Esophagus (tissue), 2 donors: ENCODE measurements around the gene CCDC28B. TPM values are rescaled to one million over a fixed set of nuclear protein-coding genes. Genes with fewer than 3 reads are reported as not detected.
A peak's percentile ranks its signal among the peaks of the same experiment; 100 is the strongest.

Source experiments
- H3K27ac ChIP-seq, 2 donors: one replicate each; pipeline ENCODE4 v1.5.1; 2013; ENCODE audit warnings: low read depth in 2 of 2, mild to moderate bottlenecking in 2 of 2, inconsistent platforms in 1 of 2, low read length in 1 of 2, moderate library complexity in 1 of 2
- H3K27me3 ChIP-seq, 2 donors: one replicate each; pipeline ENCODE4 v1.6.1; 2013; ENCODE audit warnings: low read length in 2 of 2, control low read depth in 1 of 2, mild to moderate bottlenecking in 1 of 2; ENCODE audit not compliant: insufficient read depth in 2 of 2, control insufficient read depth in 1 of 2
- H3K36me3 ChIP-seq, 2 donors: one replicate each; pipeline ENCODE4 v1.6.1; 2013; ENCODE audit warnings: low read length in 1 of 2; ENCODE audit not compliant: control insufficient read depth in 2 of 2, insufficient read depth in 2 of 2
- H3K4me1 ChIP-seq, 2 donors: one replicate each; pipeline ENCODE4 v1.6.1; 2013; ENCODE audit warnings: low read length in 1 of 2; ENCODE audit not compliant: control insufficient read depth in 2 of 2, insufficient read depth in 2 of 2
- H3K4me3 ChIP-seq, 2 donors: one replicate each; pipeline ENCODE4 v1.5.1; 2013; ENCODE audit warnings: low read length in 2 of 2, mild to moderate bottlenecking in 2 of 2, low read depth in 1 of 2, moderate library complexity in 1 of 2
- H3K9me3 ChIP-seq, 2 donors: one replicate each; pipeline ENCODE4 v1.6.1; 2013; ENCODE audit warnings: mild to moderate bottlenecking in 2 of 2, low read depth in 1 of 2, low read length in 1 of 2, moderate library complexity in 1 of 2; ENCODE audit not compliant: control insufficient read depth in 2 of 2, insufficient read depth in 1 of 2
- WGBS, 2 donors: extraction: QIAGEN DNeasy Blood & Tissue Kit; methylation state at CpG; one replicate each; pipeline ENCODE4 v1.1.7; 2013; 5-methylcytosine and 5-hydroxymethylcytosine counted together
- polyA plus RNA-seq, 2 donors: library from polyadenylated mRNA; stranded (reverse); fragments of 200-250 nt; gene quantifications; one replicate each; pipeline ENCODE4 v1.2.3, GENCODE V29; 2013
- donor health status: healthy with polysubstance abuse.
- donor health status: Bipolar disorder and iron deficiency.

Gene CCDC28B
- polyA plus RNA-seq, 2 donors = 2.7 to 2.9 TPM

- no peak overlapping the region for H3K27ac ChIP-seq
- H3K4me1 ChIP-seq = peaks cover 0 to 2% of the 10 kb centered on the region in 2 donors
- no peak overlapping the region for H3K4me3 ChIP-seq
- no peaks in the 10 kb centered on the region for H3K9me3 ChIP-seq
- WGBS, 2 donors = 74 to 82% methylated on average over 8 of the region's 8 CpGs
- peaks cover 11 to 25% of the 10 kb centered on the region in 2 donors for H3K36me3 ChIP-seq
- H3K27me3 ChIP-seq = no peaks in the 10 kb centered on the region
These were observed 32.3 kb downstream of the CCDC28B start for GRCh38 chr1:32232558-32233304.

- no peaks in the 10 kb centered on the region for H3K27me3 ChIP-seq
- H3K27ac ChIP-seq = no peak overlapping the region
- H3K36me3 ChIP-seq = peaks cover 5 to 13% of the 10 kb centered on the region in 2 donors
- peaks cover 0 to 3% of the 10 kb centered on the region in 2 donors for H3K4me1 ChIP-seq
- no peak overlapping the region for H3K4me3 ChIP-seq
- H3K9me3 ChIP-seq = no peaks in the 10 kb centered on the region
- 87 to 88% methylated on average over 7 of the region's 7 CpGs for WGBS, 2 donors
These were observed 34.4 kb downstream of the CCDC28B start for GRCh38 chr1:32234792-32235191.

- Histone ChIP-seq H3K36me3 (peaks cover 0 to 1% of the 10 kb centered on the region in 2 donors), H3K27me3 (no peaks in the 10 kb centered on the region), H3K27ac (no peak overlapping the region), H3K4me3 (no peak overlapping the region), H3K4me1 (peaks cover 6 to 9% of the 10 kb centered on the region in 2 donors), H3K9me3 (no peaks in the 10 kb centered on the region)
- WGBS, 2 donors = 39 to 53% methylated on average over 4 of the region's 4 CpGs
These were observed 38.9 kb downstream of the CCDC28B start for GRCh38 chr1:32239337-32239736.

GRCh38 chr1:32239790-32240139 is 39.4 kb downstream of the CCDC28B start:
- 48 to 51% methylated on average over 20 of the region's 20 CpGs for WGBS, 2 donors
- Histone ChIP-seq H3K36me3 (no peaks in the 10 kb centered on the region), H3K27ac (peak overlapping the region in 1 of 2 donors; percentile 66), H3K4me3 (peak overlapping the region; percentile 56 to 60), H3K27me3 (no peaks in the 10 kb centered on the region), H3K9me3 (no peaks in the 10 kb centered on the region), H3K4me1 (peaks cover 6 to 9% of the 10 kb centered on the region in 2 donors)

- Histone ChIP-seq H3K27me3 (no peaks in the 10 kb centered on the region), H3K4me1 (peaks cover 6 to 9% of the 10 kb centered on the region in 2 donors), H3K9me3 (no peaks in the 10 kb centered on the region), H3K4me3 (peak overlapping the region; percentile 56 to 60), H3K27ac (peak overlapping the region; percentile 35 to 66), H3K36me3 (no peaks in the 10 kb centered on the region)
- 1 to 2% methylated on average over 56 to 62 of the region's 62 CpGs for WGBS, 2 donors
These were observed 40.0 kb downstream of the CCDC28B start for GRCh38 chr1:32240140-32240951.

- no peaks in the 10 kb centered on the region for H3K36me3 ChIP-seq
- H3K27ac ChIP-seq = peak overlapping the region; percentile 35 to 66
- peak overlapping the region; percentile 56 to 60 for H3K4me3 ChIP-seq
- no peaks in the 10 kb centered on the region for H3K27me3 ChIP-seq
- H3K4me1 ChIP-seq = peaks cover 4 to 9% of the 10 kb centered on the region in 2 donors
- H3K9me3 ChIP-seq = no peaks in the 10 kb centered on the region
- 1 to 2% methylated on average over 54 to 55 of the region's 55 CpGs for WGBS, 2 donors
These were observed 40.8 kb downstream of the CCDC28B start for GRCh38 chr1:32241001-32241763.

GRCh38 chr1:32242341-32242851 is 42.0 kb downstream of the CCDC28B start:
- Histone ChIP-seq H3K27ac (peak overlapping the region in 1 of 2 donors; percentile 9), H3K4me3 (no peak overlapping the region), H3K36me3 (no peaks in the 10 kb centered on the region), H3K27me3 (no peaks in the 10 kb centered on the region), H3K4me1 (peaks cover 4 to 9% of the 10 kb centered on the region in 2 donors), H3K9me3 (no peaks in the 10 kb centered on the region)
- WGBS, 2 donors = 39 to 40% methylated on average over 7 of the region's 7 CpGs

GRCh38 chr1:32246888-32247273 is 46.5 kb downstream of the CCDC28B start, which contains the start of gene FAM167B:
FAM167B (plus strand) TSS chr1:32247222; CDS start chr1:32247422, 200 bp downstream.
- peaks cover 0 to 3% of the 10 kb centered on the region in 2 donors for H3K9me3 ChIP-seq
- no peaks in the 10 kb centered on the region for H3K36me3 ChIP-seq
- H3K4me1 ChIP-seq = peaks cover 0 to 5% of the 10 kb centered on the region in 2 donors
- peak within 1 kb of the TSS; percentile 47 to 51 for H3K27ac ChIP-seq
- WGBS, 2 donors = 40 to 72% methylated on average over 3 of the region's 3 CpGs
- H3K4me3 ChIP-seq = no peak within 1 kb of the TSS
- H3K27me3 ChIP-seq = no peaks in the 10 kb centered on the region

- Histone ChIP-seq H3K4me3 (no peak overlapping the region), H3K27me3 (no peaks in the 10 kb centered on the region), H3K27ac (peak overlapping the region; percentile 0 to 47), H3K9me3 (peaks cover 0 to 3% of the 10 kb centered on the region in 2 donors), H3K4me1 (peaks cover 0 to 5% of the 10 kb centered on the region in 2 donors), H3K36me3 (no peaks in the 10 kb centered on the region)
- WGBS, 2 donors = 77 to 81% methylated on average over 12 of the region's 12 CpGs
These were observed 47.1 kb downstream of the CCDC28B start for GRCh38 chr1:32247452-32247851.
